Measurements from ENCODE around the gene TOB2.
"Not testable (repeated sequence)": the region's sequence is repeated elsewhere in the genome, so short reads cannot be mapped to it uniquely, and the experiment has no call there.

The TOB2 gene

DNA sequence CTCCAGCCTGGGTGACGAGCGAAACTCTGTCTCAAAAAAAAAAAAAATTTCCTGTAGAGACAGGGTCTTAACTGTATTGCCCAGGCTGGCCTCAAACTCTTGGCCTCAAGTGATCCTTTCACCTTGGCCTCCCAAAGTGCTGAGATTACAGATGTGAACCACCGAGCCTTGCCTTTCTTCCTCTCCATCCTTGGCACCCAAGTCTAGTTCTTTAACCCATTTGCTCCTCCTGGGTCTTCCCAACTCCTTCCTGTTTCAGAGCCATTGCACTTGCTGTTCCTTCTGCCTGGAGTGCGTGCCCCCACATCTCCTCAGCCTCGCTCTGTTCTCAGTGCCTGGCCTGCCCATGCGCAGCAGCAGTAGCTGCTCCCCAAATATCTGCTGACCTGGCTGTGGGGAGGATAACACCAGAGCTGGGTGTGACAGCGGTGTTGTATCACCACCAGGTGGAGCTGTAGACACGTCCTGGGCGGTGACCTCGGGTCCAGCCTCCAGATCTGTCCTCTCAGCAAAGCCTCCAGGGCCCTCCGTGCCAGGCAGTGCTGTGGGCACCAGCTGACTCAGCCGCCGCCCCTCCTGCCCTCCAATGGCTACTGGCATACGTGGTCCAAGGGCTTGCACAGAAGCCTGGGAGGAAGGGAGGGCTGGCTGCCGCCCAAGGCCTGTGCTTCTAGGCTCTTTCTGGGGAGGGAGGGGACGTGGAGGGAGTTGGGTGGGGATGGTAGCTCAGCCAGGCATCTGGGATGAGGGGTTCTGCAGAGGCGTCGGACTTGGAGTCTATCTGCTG lies 42.9 kb downstream of the TOB2 start:
- no peak overlapping the region for H3K4me3 ChIP-seq (ENCODE audit: low read depth, low read length)
- TF ChIP-seq, protein P1, sequence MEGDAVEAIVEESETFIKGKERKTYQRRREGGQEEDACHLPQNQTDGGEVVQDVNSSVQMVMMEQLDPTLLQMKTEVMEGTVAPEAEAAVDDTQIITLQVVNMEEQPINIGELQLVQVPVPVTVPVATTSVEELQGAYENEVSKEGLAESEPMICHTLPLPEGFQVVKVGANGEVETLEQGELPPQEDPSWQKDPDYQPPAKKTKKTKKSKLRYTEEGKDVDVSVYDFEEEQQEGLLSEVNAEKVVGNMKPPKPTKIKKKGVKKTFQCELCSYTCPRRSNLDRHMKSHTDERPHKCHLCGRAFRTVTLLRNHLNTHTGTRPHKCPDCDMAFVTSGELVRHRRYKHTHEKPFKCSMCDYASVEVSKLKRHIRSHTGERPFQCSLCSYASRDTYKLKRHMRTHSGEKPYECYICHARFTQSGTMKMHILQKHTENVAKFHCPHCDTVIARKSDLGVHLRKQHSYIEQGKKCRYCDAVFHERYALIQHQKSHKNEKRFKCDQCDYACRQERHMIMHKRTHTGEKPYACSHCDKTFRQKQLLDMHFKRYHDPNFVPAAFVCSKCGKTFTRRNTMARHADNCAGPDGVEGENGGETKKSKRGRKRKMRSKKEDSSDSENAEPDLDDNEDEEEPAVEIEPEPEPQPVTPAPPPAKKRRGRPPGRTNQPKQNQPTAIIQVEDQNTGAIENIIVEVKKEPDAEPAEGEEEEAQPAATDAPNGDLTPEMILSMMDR (IDR thresholded peaks at IDR 0.05; ENCODE audit: control insufficient read depth, extremely low read depth, insufficient read depth): peak; percentile 97

DNA sequence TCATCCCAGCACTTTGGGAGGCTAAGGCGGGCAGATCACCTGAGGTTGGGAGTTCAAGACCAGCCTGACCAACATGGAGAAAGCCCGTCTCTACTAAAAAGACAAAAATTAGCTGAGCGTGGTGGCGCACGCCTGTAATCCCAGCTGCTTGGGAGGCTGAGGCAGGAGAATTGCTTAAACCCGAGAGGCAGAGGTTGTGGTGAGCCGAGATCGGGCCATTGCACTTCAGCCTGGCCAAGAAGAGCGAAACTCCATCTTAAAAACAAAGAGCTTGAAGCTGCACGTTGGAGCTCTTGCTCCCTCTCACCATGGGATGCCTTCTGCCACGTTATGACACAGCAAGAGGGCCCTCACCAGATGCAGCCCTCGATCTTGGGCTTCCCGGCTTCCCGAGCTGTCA lies 43.8 kb downstream of the TOB2 start:
- not testable (repeated sequence) for H3K4me3 ChIP-seq (ENCODE audit: low read depth, low read length); DNase-seq (ENCODE audit: low read depth)

More for the DNA sequence above, 42.9 kb downstream of the TOB2 start:
- DNase-seq (ENCODE audit: low read depth): peak; percentile 54

DNA sequence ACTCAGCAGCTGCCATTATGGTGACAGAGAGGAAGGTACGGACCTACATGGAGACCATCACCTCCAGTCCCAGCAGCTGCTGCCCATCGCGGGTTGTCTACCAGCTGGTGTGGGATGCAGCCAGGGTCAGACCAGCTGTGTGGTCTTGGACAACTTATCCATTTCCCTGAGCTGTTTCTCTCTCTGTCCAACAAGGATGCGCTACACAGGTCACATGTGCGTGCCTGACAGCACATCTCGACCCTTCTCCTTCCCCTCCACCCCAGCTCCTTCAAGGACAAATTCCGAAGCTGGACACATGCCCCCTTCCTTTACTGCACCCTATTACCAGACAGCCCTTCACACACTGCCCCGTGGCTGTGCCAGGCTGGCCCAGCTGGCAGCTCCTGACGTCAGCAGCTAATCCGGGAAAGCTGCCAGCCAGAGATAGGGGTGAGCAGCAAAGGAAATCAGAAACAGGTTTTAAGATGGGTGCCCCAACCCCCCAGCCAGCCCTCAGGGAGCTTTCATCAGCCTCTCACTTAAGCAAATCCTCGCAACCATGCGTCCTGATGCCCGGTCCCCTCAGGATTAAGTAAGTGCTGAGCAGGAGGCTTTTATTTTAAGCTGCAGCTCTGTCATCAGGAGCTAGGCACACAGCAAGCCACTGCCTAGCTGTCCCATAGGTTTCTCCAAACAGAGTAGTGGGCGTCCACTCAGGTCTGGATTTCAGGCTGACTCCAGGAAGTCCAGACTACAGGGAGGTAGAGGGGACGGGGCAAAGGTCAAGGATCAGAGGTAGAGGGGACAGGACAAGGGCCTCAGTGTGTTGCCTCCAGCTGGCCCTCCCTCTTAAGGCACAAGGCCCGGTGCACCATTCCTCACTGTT lies 44.6 kb downstream of the TOB2 start:
- TF ChIP-seq, protein P1 (IDR thresholded peaks at IDR 0.05; ENCODE audit: control insufficient read depth, extremely low read depth, insufficient read depth): no peak
- DNase-seq (ENCODE audit: low read depth): no peak
- H3K4me3 ChIP-seq (ENCODE audit: low read depth, low read length): no peak overlapping the region

DNA sequence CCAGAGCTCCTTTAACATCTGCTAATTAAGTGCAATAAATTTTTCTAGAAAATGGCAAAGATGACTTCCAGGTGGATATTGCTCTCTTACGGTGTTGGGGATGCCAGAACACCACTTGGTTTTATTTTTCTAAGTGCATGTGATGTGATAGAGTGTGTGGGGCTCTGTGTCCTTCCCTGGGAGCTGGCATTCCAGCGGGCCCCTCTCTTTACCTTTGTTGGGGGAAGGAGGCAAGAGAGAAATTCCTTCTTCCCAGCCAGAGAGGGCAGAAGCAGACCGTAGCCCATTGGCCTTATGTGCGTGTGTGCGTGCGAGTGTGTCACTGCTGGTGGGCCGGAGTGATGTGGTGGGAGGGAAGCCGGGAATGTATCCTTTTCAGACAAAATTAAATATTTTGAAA lies 47.7 kb downstream of the TOB2 start:
- H3K4me3 ChIP-seq (ENCODE audit: low read depth, low read length): no peak overlapping the region
- DNase-seq (ENCODE audit: low read depth): no peak
- TF ChIP-seq, protein P1 (IDR thresholded peaks at IDR 0.05; ENCODE audit: control insufficient read depth, extremely low read depth, insufficient read depth): no peak

DNA sequence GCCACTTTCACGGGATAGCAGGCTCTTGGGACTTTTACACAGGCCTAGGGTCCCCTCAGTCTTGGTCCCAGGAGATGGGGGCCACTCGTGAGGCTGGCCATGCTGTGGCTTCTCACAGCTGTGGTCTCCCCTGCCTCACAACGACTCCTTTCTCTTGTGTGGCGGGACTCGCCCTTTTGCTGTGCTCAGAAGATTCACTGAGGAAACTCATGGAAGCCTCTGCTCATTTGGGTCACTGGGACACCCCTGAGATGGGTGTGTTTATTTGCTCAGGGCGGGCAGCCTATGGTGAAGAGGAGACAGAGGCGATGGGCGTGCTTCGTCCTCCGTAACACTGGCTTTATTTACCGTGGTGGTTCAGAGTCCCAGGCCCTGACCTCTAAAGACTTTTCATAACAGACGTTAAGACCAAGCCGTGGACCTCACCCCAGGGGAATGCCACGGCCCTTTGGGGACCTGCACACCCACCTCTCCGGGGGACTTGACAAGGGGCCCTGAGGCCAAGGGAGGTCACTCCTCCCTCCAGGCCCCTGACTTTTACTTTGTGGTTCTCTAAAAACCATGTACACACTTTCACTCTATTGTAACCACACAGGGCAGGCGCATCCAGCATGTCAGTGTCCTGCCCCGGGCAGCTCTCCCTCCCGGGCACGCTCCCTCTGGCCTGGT lies 49.3 kb downstream of the TOB2 start:
- TF ChIP-seq, protein P1 (IDR thresholded peaks at IDR 0.05; ENCODE audit: control insufficient read depth, extremely low read depth, insufficient read depth): no peak
- DNase-seq (ENCODE audit: low read depth): no peak
- H3K4me3 ChIP-seq (ENCODE audit: low read depth, low read length): no peak overlapping the region

DNA sequence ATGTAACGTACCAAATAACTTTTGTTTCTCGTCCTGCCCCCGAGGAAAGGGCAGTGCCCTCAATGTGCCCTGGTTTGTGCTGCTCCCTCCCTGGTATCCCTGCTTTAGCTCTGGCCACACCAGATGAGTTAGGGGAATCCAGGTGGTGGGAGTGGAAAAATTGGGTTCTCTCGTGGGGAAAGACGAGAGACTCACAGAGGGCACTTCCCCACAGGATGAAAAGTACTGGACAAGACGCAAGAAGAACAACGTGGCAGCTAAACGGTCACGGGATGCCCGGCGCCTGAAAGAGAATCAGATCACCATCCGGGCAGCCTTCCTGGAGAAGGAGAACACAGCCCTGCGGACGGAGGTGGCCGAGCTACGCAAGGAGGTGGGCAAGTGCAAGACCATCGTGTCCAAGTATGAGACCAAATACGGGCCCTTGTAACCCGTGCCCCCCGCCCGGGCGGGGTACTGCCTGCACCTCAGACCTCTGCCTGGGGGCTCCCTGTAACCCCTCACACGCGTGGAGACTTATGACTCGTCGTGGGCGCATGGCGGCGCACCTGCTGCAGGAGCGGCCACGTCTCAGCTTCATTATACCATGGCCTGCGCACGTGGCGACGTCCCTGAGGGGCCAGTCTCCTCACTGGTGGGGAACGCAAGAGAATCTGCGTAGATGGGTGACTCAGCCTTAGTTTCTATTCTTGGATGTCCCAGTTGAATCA lies 50.9 kb downstream of the TOB2 start:
- DNase-seq (ENCODE audit: low read depth): no peak
- TF ChIP-seq, protein P1 (IDR thresholded peaks at IDR 0.05; ENCODE audit: control insufficient read depth, extremely low read depth, insufficient read depth): no peak

More for the DNA sequence above, 50.9 kb downstream of the TOB2 start:
- no peak overlapping the region for H3K4me3 ChIP-seq (ENCODE audit: low read depth, low read length)

Measured in LNCaP clone FGC (cell line).